ENCODE data around the gene TTC28.

DNA sequence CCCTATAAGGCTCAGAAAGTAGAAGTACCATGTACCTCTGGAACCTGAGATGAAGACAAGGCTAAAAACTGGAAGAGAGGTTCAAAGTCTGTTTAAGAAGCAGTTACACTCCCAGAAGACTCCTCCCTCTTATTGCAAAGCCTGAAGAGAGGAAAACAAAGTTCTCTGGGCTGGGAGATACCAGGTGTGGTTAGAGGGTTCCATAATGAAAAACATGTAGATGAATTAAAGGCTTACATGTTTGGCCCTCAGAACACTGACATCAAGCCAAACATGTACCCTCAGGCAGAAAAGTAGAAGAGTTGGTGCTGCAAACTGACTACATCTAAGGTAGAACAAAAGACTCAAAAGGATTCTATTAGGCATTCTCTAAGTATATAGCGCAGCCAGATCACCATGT is 205.3 kb downstream of the TTC28 start:
- no peak for TF ChIP-seq POLR2A (IDR thresholded peaks at IDR 0.05)
- TF ChIP-seq, protein P1, sequence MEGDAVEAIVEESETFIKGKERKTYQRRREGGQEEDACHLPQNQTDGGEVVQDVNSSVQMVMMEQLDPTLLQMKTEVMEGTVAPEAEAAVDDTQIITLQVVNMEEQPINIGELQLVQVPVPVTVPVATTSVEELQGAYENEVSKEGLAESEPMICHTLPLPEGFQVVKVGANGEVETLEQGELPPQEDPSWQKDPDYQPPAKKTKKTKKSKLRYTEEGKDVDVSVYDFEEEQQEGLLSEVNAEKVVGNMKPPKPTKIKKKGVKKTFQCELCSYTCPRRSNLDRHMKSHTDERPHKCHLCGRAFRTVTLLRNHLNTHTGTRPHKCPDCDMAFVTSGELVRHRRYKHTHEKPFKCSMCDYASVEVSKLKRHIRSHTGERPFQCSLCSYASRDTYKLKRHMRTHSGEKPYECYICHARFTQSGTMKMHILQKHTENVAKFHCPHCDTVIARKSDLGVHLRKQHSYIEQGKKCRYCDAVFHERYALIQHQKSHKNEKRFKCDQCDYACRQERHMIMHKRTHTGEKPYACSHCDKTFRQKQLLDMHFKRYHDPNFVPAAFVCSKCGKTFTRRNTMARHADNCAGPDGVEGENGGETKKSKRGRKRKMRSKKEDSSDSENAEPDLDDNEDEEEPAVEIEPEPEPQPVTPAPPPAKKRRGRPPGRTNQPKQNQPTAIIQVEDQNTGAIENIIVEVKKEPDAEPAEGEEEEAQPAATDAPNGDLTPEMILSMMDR (IDR thresholded peaks at IDR 0.05): no peak

Data from uterus (tissue), 2 donors.